Measurements from ENCODE around the gene CLDN10.

GRCh38 chr13:95533545-95534160, 18.9 kb upstream of the CLDN10 start:
- no peak for TF ChIP-seq CTCF (IDR thresholded peaks at IDR 0.05)
- peak in 1 of 3 donors; percentile 48 for TF ChIP-seq POLR2A (IDR thresholded peaks at IDR 0.05)
